NCI-H82 (cell line): ENCODE results near the gene KRTAP4-12.
"Not testable (repeated sequence)": the region's sequence is repeated elsewhere in the genome, so short reads cannot be mapped to it uniquely, and the experiment has no call there.

Experiments
- DNase-seq: peaks from one replicate; lab custom pipeline; 2025; lab: John Stamatoyannopoulos, UW

KRTAP4-12 gene

GRCh38 chr17:41123991-41124371 lies at the start of gene KRTAP4-12:
Gene KRTAP4-12 (minus strand): TSS chr17:41124182. CDS start chr17:41124122, 60 bp downstream.
- DNase-seq, result not testable (repeated sequence)

GRCh38 chr17:41171886-41172285 lies 47.9 kb upstream of the KRTAP4-12 start:
- no peak for DNase-seq

- DNase-seq, result no peak
Measured at GRCh38 chr17:41168121-41168520, 44.1 kb upstream of the KRTAP4-12 start, which contains the start of gene KRTAP4-3. Gene KRTAP4-3 (minus strand): TSS chr17:41168221. CDS start chr17:41168172, 49 bp downstream.

DNA sequence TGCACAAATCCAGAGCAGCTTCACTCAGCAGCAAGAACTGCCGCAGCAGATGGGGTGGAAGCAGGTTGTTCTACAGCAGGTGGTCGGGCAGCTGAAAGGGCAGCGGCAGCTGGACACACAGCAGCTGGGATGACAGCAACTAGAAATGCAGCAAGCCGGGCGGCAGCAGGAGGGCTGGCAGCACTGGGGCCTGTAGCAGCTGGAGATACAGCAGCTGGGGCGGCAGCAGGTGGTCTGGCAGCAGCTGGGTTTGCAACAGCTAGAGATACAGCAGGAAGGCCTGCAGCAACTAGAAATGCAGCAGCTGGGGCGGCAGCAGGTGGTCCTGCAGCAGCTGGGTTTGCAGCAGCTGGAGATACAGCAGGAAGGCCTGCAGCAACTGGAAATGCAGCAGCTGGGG lies 43.6 kb upstream of the KRTAP4-12 start:
- no peak for DNase-seq

DNA sequence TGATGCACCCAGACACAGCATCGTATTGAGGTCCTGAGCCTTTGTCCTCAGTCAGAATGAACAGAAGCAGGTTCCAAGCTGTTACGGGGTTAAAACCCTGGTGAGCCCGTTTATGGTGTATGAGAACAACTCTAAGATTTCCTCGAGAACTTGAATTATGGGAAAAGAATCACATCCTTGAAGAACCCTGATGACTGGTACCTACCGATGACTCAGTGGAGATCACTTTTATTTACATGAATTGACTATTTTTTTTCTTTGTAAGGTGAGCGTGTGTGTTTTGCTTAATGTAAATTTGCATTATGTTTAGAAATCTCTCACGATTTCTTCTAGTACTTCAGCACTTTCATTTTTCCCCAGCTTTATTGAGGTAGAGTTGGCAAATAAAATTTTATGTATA lies 39.8 kb upstream of the KRTAP4-12 start:
- no peak for DNase-seq

DNA sequence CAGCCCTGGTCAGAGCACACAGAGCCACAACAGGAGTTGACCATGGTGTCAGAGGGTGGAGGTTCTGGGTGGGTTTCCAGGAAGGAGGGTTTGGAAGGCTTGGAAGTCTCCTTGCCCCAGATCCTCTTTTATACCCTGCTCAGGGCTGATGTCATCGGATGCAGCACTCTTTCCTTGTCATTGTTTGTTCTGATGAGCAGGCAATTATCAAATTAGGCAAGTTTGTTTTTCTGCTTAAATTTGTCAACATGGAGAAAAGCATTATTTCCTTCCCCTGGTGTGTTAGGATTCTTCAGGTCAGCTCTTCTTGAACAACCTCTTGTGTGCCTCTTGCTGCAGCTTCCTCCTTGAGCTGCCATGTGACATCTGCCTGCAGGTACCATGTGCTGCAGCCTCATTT lies 36.7 kb upstream of the KRTAP4-12 start, which contains the start of gene KRTAP4-4:
TSS of gene KRTAP4-4 (minus strand) at position 101 of the 400 bp plus-strand sequence. CDS start at position 44, 57 bp downstream.
- no peak for DNase-seq

DNA sequence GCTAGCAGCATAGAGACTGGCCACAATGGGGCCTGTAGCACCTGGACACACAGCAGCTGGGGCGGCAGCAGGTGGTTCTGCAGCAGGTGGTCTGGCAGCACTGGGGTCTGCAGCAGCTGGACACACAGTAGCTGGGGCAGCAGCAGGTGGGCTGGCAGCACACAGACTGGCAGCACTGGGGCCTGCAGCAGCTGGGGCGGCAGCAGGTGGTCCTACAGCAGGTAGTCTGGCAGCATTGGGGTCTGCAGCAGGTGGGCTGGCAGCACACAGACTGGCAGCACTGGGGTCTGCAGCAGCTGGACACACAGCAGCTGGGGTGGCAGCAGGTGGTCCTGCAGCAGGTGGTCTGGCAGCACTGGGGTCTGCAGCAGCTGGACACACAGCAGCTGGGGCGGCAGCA lies 36.2 kb upstream of the KRTAP4-12 start:
- not testable (repeated sequence) for DNase-seq

DNA sequence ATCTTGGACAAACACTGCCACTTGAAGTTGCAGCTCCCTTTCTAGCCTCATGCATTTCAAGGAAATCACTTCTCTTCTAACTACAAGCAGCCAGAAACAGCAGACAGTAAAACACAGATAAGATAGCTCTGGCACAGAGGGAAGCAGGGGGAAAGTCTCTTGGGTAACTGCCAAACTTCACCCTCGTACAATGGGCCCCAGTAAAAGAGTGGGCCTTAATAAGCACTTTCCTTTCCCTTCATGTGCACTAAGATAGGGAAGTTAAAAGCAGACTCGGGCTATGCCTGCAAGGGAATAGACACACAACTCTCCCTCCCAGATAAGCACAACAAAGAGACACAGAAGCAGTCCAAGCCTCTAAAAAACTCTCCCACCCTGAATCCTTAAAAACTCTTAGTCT lies 29.9 kb upstream of the KRTAP4-12 start:
- no peak for DNase-seq

DNA sequence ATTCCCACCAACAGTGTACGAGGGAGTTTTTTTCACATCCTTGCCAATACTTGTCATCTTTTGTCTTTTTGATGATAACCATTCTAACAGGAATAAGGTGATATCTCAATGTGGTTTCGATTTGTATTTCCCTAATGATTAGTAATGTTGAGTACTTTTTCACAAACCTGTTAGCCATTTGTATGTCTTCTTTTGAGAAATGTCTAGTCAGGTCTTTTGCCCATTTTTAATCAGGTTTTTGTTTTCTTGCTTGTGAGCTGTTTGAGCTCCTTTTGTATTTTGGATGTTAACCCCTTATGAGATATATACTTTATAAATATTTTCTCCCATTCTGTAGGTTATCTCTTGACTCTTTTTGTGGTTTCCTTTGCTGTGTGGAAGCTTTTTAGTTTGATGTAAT lies 27.5 kb upstream of the KRTAP4-12 start:
- no peak for DNase-seq

- no peak for DNase-seq
Measured at GRCh38 chr17:41150026-41150425, 26.0 kb upstream of the KRTAP4-12 start.

DNA sequence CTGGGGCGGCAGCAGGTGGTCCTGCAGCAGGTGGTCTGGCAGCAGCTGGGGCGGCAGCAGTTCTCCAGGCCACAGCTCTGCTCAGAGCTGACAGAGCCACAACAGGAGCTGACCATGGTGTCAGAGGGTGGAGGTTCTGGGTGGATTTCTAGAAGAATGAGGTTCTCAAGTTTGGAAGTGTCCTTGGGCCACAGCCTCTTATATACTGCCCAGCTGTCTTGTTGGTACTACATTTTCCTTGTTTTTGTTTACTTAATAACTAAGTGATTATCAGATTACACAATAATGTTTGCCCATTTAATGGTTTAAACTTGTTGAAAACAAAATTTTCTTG lies 25.6 kb upstream of the KRTAP4-12 start, which contains the start of gene KRTAP4-5:
TSS of gene KRTAP4-5 (minus strand) at position 174 of the 334 bp plus-strand sequence. CDS start at position 116, 58 bp downstream.
- no peak for DNase-seq

DNA sequence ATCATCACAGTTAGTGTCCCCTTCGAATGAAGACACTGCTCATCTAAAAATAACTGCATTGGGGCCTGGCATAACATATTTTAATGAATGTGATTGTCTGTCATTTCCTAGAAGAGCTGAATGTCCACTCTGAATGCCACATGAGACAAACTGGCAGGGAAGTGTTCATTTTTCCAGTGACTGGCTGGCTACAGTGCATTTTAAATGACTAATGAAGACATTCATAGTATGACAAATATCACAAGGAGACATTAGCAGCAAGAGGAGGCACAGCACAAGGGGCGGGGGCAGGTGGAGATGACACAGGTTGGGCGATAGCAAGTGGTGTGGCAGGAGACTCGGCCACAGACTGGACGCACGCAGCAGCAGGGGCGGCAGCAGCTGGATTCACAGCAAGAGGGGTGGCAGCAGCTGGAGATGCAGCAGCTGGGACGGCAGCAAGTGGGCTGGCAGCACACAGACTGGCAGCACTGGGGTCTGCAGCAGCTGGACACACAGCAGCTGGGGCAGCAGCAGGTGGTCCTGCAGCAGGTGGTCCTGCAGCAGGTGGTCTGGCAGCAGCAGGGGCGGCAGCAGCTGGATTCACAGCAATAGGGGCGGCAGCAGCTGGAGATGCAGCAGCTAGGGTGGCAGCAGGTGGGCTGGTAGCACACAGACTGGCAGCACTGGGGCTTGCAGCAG lies 25.1 kb upstream of the KRTAP4-12 start:
- not testable (repeated sequence) for DNase-seq

DNA sequence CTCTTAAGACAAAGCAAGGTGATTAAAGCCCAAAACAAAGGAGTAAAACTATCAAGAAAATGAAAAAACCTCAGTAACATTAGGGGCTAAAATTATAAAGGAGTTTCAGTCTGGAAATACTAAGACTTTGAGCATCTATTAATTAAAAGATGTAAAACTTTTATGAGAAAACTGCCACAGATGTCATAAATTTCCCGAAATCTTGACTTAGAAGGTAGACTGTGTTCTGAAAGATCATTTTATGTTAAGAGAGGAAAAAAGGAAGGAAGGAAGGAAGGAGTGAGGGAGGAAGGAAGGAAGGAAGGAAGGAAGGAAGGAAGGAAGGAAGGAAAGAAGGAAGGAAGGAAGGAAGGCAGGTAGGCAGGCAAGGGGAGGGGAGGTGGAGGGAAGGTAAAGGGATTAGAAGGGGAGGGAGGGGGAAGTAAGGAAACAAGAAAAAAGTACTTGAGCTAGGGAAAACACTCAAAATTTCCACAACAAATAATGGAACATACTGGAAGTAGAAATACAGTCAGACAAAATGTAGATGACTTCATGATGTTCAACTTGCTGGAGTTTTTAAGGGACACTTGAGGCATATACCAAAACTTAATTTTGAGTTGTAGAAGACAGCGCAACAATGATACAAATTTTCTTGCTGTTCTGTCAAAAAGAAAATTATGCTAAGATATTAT lies 23.7 kb upstream of the KRTAP4-12 start:
- no peak for DNase-seq

DNA sequence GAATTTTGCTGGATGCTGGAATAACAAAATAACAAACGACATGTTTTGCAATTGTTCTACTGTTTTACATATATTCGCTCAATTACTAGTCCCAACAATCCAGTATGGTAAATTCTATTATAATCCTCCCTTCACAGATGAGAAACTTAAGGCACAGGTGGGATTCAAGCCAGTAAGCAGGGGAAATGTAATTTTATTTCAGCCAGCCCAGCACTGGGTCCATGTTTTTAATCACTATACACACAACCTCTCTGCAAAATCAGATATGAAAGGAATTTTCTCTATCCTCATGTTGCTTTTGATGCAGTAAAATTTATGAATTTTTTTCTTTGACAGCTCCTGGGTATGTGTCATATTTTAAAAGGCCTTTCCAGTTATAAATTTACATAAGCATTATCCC lies 21.3 kb upstream of the KRTAP4-12 start:
- DNase-seq, result no peak

DNA sequence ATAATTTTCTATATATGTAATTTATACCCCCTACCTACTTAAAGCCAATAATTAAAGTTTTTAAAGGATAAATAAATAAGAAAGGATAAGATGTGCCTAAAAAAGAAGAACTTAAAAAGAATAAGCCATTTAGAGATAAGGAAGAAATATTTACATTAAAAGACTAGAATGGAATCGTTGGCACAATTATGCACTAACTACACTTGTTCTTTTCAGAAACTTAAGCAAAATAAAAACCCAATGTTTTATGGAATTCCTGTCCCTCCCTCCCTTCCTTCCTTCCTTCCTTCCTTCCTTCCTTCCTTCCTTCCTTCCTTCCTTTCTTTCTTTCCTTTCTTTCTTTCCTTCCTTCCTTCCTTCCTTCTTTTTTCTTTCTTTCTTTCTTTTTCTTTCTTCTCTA lies 20.9 kb upstream of the KRTAP4-12 start:
- DNase-seq, result no peak

GRCh38 chr17:41141361-41141760 lies 17.4 kb upstream of the KRTAP4-12 start:
- DNase-seq, result no peak

DNA sequence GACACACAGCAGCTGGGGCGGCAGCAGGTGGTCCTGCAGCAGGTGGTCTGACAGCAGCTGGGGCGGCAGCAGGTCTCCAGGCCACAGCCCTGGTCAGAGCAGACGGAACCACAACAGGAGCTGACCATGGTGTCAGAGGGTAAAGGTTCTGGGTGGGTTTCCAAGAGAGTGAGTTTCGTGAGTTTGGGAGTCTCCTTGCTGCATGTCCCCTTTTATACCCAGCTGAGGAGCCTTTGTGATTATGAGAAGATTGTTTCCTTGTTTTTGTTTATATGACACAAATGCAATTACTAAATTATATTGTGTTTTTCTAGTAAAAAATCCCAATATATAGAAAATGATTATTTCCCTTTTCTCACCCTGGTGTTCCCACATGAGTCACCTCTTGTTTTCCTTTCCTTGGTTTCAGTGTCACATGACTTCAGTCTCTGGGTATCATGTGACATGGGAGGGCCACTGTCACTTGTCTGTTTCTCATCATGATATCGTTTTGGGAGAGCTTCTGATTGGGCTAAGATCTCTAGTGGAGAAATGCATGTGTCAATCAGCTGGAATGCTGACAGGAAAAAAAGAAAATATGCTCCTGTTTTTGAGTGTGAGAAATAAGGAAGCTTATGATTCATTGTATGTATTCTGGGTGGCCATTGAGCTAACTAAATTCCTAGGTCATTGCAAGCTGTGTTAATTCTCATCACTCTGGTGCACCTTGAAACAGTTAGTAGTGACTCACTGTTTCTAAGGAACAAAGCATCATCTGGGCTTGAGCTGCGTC lies 16.6 kb upstream of the KRTAP4-12 start, which contains the start of gene KRTAP4-6:
TSS of gene KRTAP4-6 (minus strand) at position 185 of the 772 bp plus-strand sequence. CDS start at position 128, 57 bp downstream.
- DNase-seq, result no peak

DNA sequence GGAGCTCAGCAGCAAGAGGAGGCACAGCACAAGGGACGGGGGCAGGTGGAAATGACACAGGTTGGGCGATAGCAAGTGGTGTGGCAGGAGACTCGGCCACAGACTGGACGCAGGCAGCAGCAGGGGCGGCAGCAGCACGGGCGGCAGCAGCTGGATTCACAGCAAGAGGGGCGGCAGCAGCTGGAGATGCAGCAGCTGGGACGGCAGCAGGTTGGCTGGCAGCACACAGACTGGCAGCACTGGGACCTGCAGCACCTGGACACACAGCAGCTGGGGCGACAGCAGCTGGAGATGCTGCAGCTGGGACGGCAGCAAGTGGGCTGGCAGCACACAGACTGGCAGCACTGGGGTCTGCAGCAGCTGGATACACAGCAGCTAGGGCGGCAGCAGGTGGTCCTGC lies 15.9 kb upstream of the KRTAP4-12 start:
- DNase-seq, result not testable (repeated sequence)

DNA sequence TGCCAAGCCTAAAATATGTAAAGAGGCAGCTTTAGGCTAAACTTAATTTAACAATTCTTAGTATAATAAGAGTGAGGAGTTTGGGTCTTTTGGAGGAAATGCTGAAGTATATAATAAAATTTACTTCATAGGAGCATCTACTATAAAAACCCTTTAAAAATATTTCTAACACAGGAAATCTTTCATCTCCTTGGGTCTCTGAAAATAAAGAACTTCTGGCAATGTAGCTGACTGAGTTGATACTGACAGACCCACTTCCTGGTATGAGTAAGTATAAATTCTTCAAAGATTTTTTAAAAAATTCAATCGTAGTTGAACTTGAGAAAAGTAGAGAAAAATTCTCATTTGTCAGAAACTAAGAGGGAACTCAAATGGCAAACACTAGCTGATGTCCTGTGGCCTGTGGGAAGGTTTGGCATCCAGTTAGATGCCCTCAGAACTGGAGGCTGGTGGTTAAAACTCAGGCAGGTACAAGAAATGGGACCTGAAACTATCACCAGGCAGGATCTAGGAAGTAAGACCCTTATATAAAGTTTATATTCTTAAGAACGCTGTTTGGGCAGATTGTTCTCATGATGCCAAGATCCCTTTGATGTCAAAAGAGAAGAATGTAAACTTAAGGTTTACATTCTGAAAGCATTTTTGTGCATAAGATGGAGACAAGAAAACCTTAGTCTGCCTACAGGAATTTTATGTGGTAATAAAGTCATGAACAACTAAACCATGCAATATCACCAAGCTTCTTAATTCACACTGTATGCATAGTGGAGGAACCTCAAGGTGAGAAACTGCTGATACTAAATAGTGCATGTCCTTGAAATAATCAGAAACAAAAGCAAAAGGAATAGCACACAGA lies 10.1 kb upstream of the KRTAP4-12 start:
- DNase-seq, result no peak

DNA sequence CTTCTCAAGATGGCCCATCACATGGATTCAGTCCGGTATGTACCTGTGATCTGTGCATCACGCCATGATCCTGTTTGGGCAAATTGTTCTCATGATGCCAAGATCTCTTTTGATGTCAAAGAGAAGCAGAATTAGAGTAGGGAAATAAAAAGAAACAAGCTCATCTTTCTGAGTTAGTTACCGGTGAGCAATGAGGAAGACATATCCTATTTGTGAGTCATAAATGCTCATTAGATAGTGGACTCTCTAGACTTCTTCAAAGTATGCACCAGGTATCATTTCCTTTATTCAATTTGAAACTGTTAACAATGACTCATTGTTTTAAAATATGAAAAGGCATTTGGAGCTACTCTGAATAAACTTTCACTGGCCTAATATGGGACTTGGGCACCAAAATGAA lies 8.0 kb upstream of the KRTAP4-12 start:
- no peak for DNase-seq

- no peak for DNase-seq
Measured at GRCh38 chr17:41127371-41127770, 3.4 kb upstream of the KRTAP4-12 start.

DNA sequence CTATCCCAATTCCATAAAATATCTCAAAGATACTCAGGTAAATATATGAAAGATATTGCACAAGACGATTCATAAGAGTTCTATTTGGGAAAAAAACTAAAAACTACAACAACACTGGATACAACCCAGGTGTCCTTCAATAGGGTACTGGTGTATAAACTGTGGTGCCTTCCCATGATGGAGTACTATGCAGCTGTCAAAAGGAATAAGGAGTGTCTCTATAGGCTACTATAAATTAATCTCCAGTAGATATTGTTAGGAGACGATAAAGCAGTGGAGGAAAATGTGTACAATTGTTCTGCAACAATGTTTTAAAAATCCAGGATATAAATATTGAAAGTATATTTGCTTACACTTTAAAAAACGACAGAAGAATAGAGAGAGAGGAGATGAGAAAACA lies 2.4 kb upstream of the KRTAP4-12 start:
- DNase-seq, result no peak
